Gastroesophageal sphincter (tissue), 3 donors: ENCODE results near the gene MGAT5B.

Experiments used
- CTCF ChIP-seq, 4 experiments: fragments of 200-600 bp in 2 of 4; fragments of 450-650 bp in 2 of 4; sonication (generic) in 1 of 4; IDR thresholded peaks; one replicate each; pipeline ENCODE4 v1.5.1; 2017 to 2019; ENCODE audit warnings: antibody characterized with exemption in 4 of 4, mild to moderate bottlenecking in 2 of 4, moderate library complexity in 2 of 4
- POLR2A ChIP-seq, 2 donors: fragments of 450-650 bp; IDR thresholded peaks; one replicate each; pipeline ENCODE4 v1.6.1; 2017; ENCODE audit warnings: antibody characterized with exemption in 2 of 2, mild to moderate bottlenecking in 2 of 2, moderate library complexity in 1 of 2
- POLR2AphosphoS5 ChIP-seq: sonication (generic); formaldehyde crosslinking; IDR thresholded peaks from one replicate; pipeline ENCODE4 v1.6.1; 2017; ENCODE audit warnings: antibody characterized with exemption

- TF ChIP-seq CTCF (IDR thresholded peaks at IDR 0.05) = no peak
- no peak for TF ChIP-seq POLR2A (IDR thresholded peaks at IDR 0.05)
- no peak for TF ChIP-seq POLR2AphosphoS5
Observed at GRCh38 chr17:76892329-76892728, 24.1 kb downstream of the MGAT5B start.
